SKM-1 (cell line): ENCODE data around the gene SERINC2.
A peak's percentile ranks its signal among the peaks of the same experiment; 100 is the strongest.
"Not testable (repeated sequence)": the region's sequence is repeated elsewhere in the genome, so short reads cannot be mapped to it uniquely, and the experiment has no call there.

Source experiments
- DNase-seq: peaks from one replicate; lab custom pipeline; 2025; ENCODE audit not compliant: unreplicated experiment; lab: John Stamatoyannopoulos, UW

The SERINC2 gene

GRCh38 chr1:31460027-31460426, 47.0 kb downstream of the SERINC2 start:
- DNase-seq = peak; percentile 42

- DNase-seq = no peak
Observed at GRCh38 chr1:31467005-31467674, 54.1 kb downstream of the SERINC2 start.

DNA sequence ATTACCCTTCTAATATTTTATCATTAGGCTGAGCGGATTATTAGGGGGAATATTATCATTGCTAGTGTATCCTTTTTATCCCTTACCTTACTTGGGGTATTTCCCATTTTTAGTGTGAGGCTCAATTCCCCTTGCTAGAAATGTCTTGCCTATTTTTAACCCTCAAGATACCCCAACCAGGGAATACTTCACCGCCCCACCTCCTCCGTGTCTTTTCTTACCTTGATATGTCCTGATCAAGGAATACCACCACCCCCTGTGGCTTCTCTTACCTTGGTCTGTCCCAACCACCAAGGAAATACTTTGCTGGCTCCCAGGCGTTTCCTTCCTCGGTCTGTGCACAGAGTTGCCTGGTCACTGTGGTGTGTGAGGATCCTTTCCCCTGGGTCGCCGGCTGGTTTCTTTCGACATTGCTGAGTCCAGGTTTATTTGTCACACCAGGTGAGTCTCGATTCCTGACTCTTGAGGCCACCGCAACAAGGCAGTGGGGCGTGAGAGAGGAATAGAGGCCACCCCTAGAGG, 57.8 kb downstream of the SERINC2 start:
- DNase-seq = no peak

- not testable (repeated sequence) for DNase-seq
Observed at GRCh38 chr1:31471452-31472313, 58.7 kb downstream of the SERINC2 start.

GRCh38 chr1:31472314-31472651, 59.3 kb downstream of the SERINC2 start:
- not testable (repeated sequence) for DNase-seq

DNA sequence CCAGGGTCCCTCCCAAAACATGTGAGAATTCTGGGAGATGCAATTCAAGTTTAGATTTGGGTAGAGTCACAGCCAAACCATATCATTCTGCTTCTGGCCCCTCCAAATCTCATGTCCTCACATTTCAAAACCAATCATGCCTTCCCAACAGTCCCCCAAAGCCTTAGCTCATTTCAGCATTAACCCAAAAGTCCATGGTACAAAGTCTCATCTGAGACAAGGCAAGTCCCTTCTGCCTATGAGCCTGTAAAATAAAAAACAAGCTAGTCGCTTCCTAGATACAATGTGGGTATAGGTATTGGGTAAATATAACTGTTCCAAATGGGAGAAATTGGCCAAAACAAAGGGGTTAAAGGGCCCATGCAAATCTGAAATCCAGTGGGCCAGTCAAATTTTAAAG, 59.7 kb downstream of the SERINC2 start:
- DNase-seq = not testable (repeated sequence)

GRCh38 chr1:31473508-31473907, 60.5 kb downstream of the SERINC2 start:
- DNase-seq = not testable (repeated sequence)

GRCh38 chr1:31474567-31474966, 61.6 kb downstream of the SERINC2 start:
- not testable (repeated sequence) for DNase-seq

GRCh38 chr1:31476891-31477846, 64.2 kb downstream of the SERINC2 start:
- DNase-seq = no peak

- no peak for DNase-seq
Observed at GRCh38 chr1:31478167-31478566, 65.2 kb downstream of the SERINC2 start.

GRCh38 chr1:31479811-31480210, 66.8 kb downstream of the SERINC2 start:
- DNase-seq = no peak

DNA sequence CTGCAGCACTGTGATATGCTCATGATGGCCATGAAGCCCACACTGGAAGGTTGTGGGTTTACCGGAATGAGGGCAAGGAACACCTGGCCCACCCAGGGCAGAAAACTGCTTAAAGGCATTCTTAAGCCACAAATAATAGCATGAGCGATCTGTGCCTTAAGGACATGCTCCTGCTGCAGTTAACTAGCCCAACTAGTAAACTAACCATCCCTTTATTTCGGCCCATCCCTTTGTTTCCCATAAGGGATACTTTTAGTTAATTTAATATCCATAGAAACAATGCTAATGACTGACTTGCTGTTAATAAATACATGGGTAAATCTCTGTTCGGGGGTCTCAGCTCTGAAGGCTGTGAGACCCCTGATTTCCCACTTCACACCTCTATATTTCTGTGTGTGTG, 67.4 kb downstream of the SERINC2 start:
- not testable (repeated sequence) for DNase-seq

DNA sequence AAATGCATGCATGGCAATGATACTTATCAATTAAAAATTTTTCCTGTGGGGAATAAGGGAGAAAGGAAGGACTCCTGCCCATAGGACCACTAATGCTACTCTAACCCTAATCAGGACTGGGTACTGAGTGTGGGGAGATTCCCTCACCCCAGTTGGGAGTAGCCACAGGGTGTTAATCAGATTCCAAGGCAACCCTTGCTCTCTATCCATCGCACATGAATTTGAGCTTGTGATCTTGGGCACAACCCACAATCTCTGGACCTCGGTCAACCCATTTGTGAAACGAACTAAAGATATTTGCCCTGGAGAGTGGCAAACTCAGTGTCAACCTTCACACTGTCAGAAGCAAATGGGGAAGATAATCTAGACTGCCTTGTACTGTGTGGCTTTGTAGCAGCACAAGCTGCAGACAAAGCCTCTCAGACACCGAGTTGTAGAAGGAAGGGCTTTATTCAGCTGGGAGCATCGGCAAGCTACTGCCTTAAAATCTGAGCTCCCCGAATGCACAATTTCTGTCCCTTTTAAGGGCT, 69.5 kb downstream of the SERINC2 start:
- no peak for DNase-seq

GRCh38 chr1:31483012-31483946, 70.3 kb downstream of the SERINC2 start:
- DNase-seq = peak; percentile 99
